Sigmoid colon (tissue), 7 donors: ENCODE data around the gene SERTAD2. TPM values are rescaled to one million over a fixed set of nuclear protein-coding genes. Genes with fewer than 3 reads are reported as not detected.

ENCODE experiments used
- DNase-seq: peaks from one replicate; pipeline ENCODE4 v3.0.0-alpha.2; 2019
- H3K27ac ChIP-seq, 4 donors: fragments of 200-600 bp; sonication (generic); one replicate each; pipeline ENCODE4 v1.5.1; 2016 to 2019; ENCODE audit warnings: mild to moderate bottlenecking in 1 of 4
- H3K27me3 ChIP-seq, 3 donors: fragments of 200-600 bp; sonication (generic); one replicate each; pipeline ENCODE4 v1.5.1; 2019; ENCODE audit warnings: mild to moderate bottlenecking in 1 of 3
- H3K36me3 ChIP-seq, 4 donors: fragments of 200-600 bp; sonication (generic); one replicate each; pipeline ENCODE4 v1.5.1; 2016 to 2019
- H3K4me1 ChIP-seq, 4 donors: fragments of 200-600 bp; sonication (generic); one replicate each; pipeline ENCODE4 v1.5.1; 2017 to 2019
- H3K4me3 ChIP-seq, 4 donors: fragments of 200-600 bp; sonication (generic); one replicate each; pipeline ENCODE4 v1.5.1; 2017 to 2019; ENCODE audit warnings: mild to moderate bottlenecking in 2 of 4, moderate library complexity in 1 of 4
- H3K9me3 ChIP-seq, 4 donors: fragments of 200-600 bp in 3 of 4; sonication (generic) in 3 of 4; one replicate each; pipeline versions ENCODE4 v1.5.1 to v1.6.1; 2013 to 2019
- CTCF ChIP-seq, 4 experiments: fragments of 450-650 bp in 3 of 4; fragments of 200-600 bp in 1 of 4; IDR thresholded peaks; one replicate each; pipeline ENCODE4 v1.5.1; 2016 to 2019; ENCODE audit warnings: antibody characterized with exemption in 4 of 4, mild to moderate bottlenecking in 3 of 4, moderate library complexity in 2 of 4
- EP300 ChIP-seq, 4 donors: sonication (generic); formaldehyde crosslinking; IDR thresholded peaks; one replicate each; pipeline ENCODE4 v1.6.1; 2017; ENCODE audit warnings: antibody characterized with exemption in 4 of 4
- POLR2A ChIP-seq, 2 donors: fragments of 450-650 bp; IDR thresholded peaks; one replicate each; pipeline ENCODE4 v1.6.1; 2016; ENCODE audit warnings: antibody characterized with exemption in 2 of 2, mild to moderate bottlenecking in 2 of 2, moderate library complexity in 2 of 2
- POLR2AphosphoS5 ChIP-seq, 4 donors: sonication (generic); formaldehyde crosslinking; IDR thresholded peaks; one replicate each; pipeline ENCODE4 v1.6.1; 2017; ENCODE audit warnings: antibody characterized with exemption in 4 of 4
- WGBS, 2 donors: extraction: QIAGEN DNeasy Blood & Tissue Kit; methylation state at CpG; one replicate each; pipeline ENCODE4 v1.1.7; 2013; 5-methylcytosine and 5-hydroxymethylcytosine counted together
- intact Hi-C: fragments of 100-400 bp; cut with DNase I; formaldehyde crosslinking; loops from one replicate; pipeline ENCODE4 v1.15.1; 2023
- polyA plus RNA-seq, 3 donors: library from polyadenylated mRNA; stranded (reverse); fragments of 200-250 nt; gene quantifications; one replicate each; pipeline ENCODE4 v1.2.3, GENCODE V29; 2013
- total RNA-seq, 4 donors: library from RNA; depleted of rRNA; stranded (reverse); fragments of >200 nt; gene quantifications; one replicate each; pipeline ENCODE4 v1.1.0, GENCODE V29; 2016
- donor health status: healthy with polysubstance abuse.
- donor health status: Bipolar disorder and iron deficiency.
- donor health status: healthy.

SERTAD2 gene
- total and polyA plus RNA-seq, 7 donors, result 6.9 to 14.3 (median 9.1) TPM

GRCh38 chr2:64641599-64641998, 12.1 kb downstream of the SERTAD2 start:
- Histone ChIP-seq H3K27me3 (no peaks in the 10 kb centered on the region), H3K9me3 (no peaks in the 10 kb centered on the region), H3K4me3 (no peak overlapping the region), H3K36me3 (no peaks in the 10 kb centered on the region), H3K27ac (no peak overlapping the region), H3K4me1 (peaks cover 0 to 75% (median 54%) of the 10 kb centered on the region in 4 donors)
- intact Hi-C loops, result loop anchor here (5.0 kb wide), 1 partner anchor 54 kb away; no protein-coding TSS in a partner anchor
- DNase-seq, result no peak
- TF ChIP-seq CTCF (IDR thresholded peaks at IDR 0.05) (no peak), POLR2A (IDR thresholded peaks at IDR 0.05) (no peak), EP300 (IDR thresholded peaks at IDR 0.05) (no peak), POLR2AphosphoS5 (IDR thresholded peaks at IDR 0.05) (no peak)
- WGBS, 2 donors, result 78 to 86% methylated on average over 10 of the region's 10 CpGs

- peaks cover 0 to 63% (median 43%) of the 10 kb centered on the region in 4 donors for H3K4me1 ChIP-seq
- no peak for DNase-seq
- no peaks in the 10 kb centered on the region for H3K9me3 ChIP-seq
- no peak overlapping the region for H3K4me3 ChIP-seq
- H3K27ac ChIP-seq, result peak overlapping the region in 2 of 4 donors; percentile 43 to 44
- peaks cover 7 to 11% (median 10%) of the 10 kb centered on the region in 4 donors for H3K36me3 ChIP-seq
- H3K27me3 ChIP-seq, result no peaks in the 10 kb centered on the region
- 77 to 79% methylated on average over 12 of the region's 12 CpGs for WGBS, 2 donors
- intact Hi-C loops, result loop anchor here (5.0 kb wide), 1 partner anchor 53 kb away; no protein-coding TSS in a partner anchor
- no peak for TF ChIP-seq POLR2AphosphoS5 (IDR thresholded peaks at IDR 0.05)
- TF ChIP-seq EP300 (IDR thresholded peaks at IDR 0.05), result no peak
- TF ChIP-seq POLR2A (IDR thresholded peaks at IDR 0.05), result no peak
- no peak for TF ChIP-seq CTCF (IDR thresholded peaks at IDR 0.05)
Measured at GRCh38 chr2:64640153-64641044, 13.3 kb downstream of the SERTAD2 start.

- DNase-seq, result no peak
- H3K27ac ChIP-seq, result peak overlapping the region in 2 of 4 donors; percentile 43 to 44
- H3K27me3 ChIP-seq, result no peaks in the 10 kb centered on the region
- H3K9me3 ChIP-seq, result no peaks in the 10 kb centered on the region
- 67 to 70% methylated on average over 2 of the region's 2 CpGs for WGBS, 2 donors
- H3K4me3 ChIP-seq, result no peak overlapping the region
- TF ChIP-seq EP300 (IDR thresholded peaks at IDR 0.05) (no peak), CTCF (IDR thresholded peaks at IDR 0.05) (no peak), POLR2A (IDR thresholded peaks at IDR 0.05) (no peak)
- peaks cover 0 to 61% (median 39%) of the 10 kb centered on the region in 4 donors for H3K4me1 ChIP-seq
- H3K36me3 ChIP-seq, result peaks cover 7 to 17% (median 10%) of the 10 kb centered on the region in 4 donors
- intact Hi-C loops, result loop anchor here (5.0 kb wide), 1 partner anchor 52 kb away; no protein-coding TSS in a partner anchor
Measured at GRCh38 chr2:64639691-64640090, 14.0 kb downstream of the SERTAD2 start.

- intact Hi-C loops, result no loop called here
- no peak for TF ChIP-seq CTCF (IDR thresholded peaks at IDR 0.05)
- no peak for TF ChIP-seq POLR2AphosphoS5 (IDR thresholded peaks at IDR 0.05)
- TF ChIP-seq POLR2A (IDR thresholded peaks at IDR 0.05), result no peak
- no peak for TF ChIP-seq EP300 (IDR thresholded peaks at IDR 0.05)
- H3K36me3 ChIP-seq, result peaks cover 7 to 17% (median 10%) of the 10 kb centered on the region in 4 donors
- no peak overlapping the region for H3K4me3 ChIP-seq
- H3K4me1 ChIP-seq, result peaks cover 0 to 62% (median 34%) of the 10 kb centered on the region in 4 donors
- H3K27ac ChIP-seq, result no peak overlapping the region
- DNase-seq, result no peak
- H3K9me3 ChIP-seq, result no peaks in the 10 kb centered on the region
- no peaks in the 10 kb centered on the region for H3K27me3 ChIP-seq
- WGBS, 2 donors, result 83 to 85% methylated on average over 4 of the region's 4 CpGs
Measured at GRCh38 chr2:64638502-64639120, 15.1 kb downstream of the SERTAD2 start.
